IMR-90 (cell line): ENCODE data around the gene SLC24A3.

ENCODE experiments used
- POLR2A ChIP-seq: IDR thresholded peaks from 2 replicates; pipeline ENCODE4 v1.6.1; 2012; ENCODE audit warnings: mild to moderate bottlenecking, low read depth, low read length
- RAD21 ChIP-seq: IDR thresholded peaks from 2 replicates; pipeline ENCODE4 v1.6.1; 2012; ENCODE audit warnings: low read length, improper control_type of control experiment
- TF ChIP-seq, protein P1 (sequence below): conservative IDR thresholded peaks from 2 replicates; pipeline ENCODE4 v1.5.1; 2012; ENCODE audit warnings: mild to moderate bottlenecking, low read depth, low read length, improper control_type of control experiment

DNA sequence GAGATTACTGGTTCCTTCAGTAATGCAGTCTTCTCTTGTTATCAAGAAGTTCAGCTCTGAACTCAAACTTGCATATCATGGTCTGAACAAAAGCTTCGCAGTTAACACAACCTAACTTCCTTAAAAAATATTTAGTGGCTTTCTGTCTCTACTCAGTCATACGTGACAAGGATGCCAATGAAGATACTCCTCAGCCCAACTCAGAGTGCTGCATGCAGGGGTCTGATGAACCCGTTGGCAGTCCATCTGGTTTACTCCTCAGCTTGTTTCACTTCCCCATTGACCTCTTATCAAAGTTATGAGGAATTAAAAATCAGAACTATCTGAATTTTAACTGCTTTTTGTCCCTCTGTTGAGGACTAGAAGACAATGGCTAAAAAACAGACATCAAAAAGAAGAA lies 489.0 kb downstream of the SLC24A3 start:
- TF ChIP-seq, protein P1, sequence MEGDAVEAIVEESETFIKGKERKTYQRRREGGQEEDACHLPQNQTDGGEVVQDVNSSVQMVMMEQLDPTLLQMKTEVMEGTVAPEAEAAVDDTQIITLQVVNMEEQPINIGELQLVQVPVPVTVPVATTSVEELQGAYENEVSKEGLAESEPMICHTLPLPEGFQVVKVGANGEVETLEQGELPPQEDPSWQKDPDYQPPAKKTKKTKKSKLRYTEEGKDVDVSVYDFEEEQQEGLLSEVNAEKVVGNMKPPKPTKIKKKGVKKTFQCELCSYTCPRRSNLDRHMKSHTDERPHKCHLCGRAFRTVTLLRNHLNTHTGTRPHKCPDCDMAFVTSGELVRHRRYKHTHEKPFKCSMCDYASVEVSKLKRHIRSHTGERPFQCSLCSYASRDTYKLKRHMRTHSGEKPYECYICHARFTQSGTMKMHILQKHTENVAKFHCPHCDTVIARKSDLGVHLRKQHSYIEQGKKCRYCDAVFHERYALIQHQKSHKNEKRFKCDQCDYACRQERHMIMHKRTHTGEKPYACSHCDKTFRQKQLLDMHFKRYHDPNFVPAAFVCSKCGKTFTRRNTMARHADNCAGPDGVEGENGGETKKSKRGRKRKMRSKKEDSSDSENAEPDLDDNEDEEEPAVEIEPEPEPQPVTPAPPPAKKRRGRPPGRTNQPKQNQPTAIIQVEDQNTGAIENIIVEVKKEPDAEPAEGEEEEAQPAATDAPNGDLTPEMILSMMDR, result no peak
- no peak for TF ChIP-seq RAD21
- no peak for TF ChIP-seq POLR2A
